Right lung (tissue), 5 donors: ENCODE results near the gene CELSR3. TPM values are rescaled to one million over a fixed set of nuclear protein-coding genes. Genes with fewer than 3 reads are reported as not detected.

Experiments used
- DNase-seq, 2 donors: peaks; one replicate each; pipeline ENCODE4 v3.0.0-alpha.2; 2013
- polyA plus RNA-seq, 5 donors: library from polyadenylated mRNA; unstranded; fragments of 120-200 nt; gene quantifications; one replicate each; pipeline versions ENCODE4 v1.2.1 to v1.2.3, GENCODE V29; 2013; ENCODE audit warnings: inconsistent platforms in 1 of 5, low replicate concordance in 1 of 5; ENCODE audit not compliant: insufficient read length in 5 of 5, insufficient read depth in 1 of 5

Gene CELSR3
- polyA plus RNA-seq, 5 donors: 0.56 to 1.5 (median 0.99) TPM

DNA sequence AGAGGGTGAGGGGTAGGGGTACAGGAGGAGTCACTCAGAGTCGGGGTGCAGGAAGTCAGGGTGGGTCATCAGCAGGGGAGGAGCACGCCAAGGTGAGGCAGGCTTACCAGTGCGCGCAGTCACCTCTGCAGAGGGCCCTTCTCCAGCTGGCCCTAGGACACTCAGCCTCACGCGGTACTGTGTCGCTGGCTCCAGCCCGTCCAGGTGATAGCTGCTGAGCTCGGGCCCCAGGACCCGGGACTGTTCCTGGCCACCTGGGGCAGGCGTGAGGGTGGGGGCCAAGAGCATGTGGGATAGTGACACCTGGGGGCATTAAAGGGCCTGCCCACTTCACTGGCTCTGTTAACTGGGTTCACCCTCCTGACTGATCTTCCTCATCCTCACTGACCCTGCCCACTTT, 75.0 kb downstream of the CELSR3 start:
- no peak for DNase-seq

Other genes with a start within 250 kb of the CELSR3 start
- gene PLXNB1, start 232.8 kb downstream of the CELSR3 start, polyA plus RNA-seq: 100 to 1,000 TPM in 3 of 5 donors, 10 to 100 TPM in 2; 77.3 to 119 (median 107) TPM
- 10 to 100 TPM; 14.3 to 16.4 (median 14.7) TPM for gene CCDC51, start 222.8 kb downstream of the CELSR3 start, polyA plus RNA-seq
- 100 to 1,000 TPM; 254 to 310 (median 266) TPM for gene TMA7, start 222.6 kb downstream of the CELSR3 start, polyA plus RNA-seq
- 10 to 100 TPM; 10.7 to 14.0 (median 12.8) TPM for gene ATRIP, start 216.1 kb downstream of the CELSR3 start, polyA plus RNA-seq
- 100 to 1,000 TPM in 3 of 5 donors, 10 to 100 TPM in 2; 88.9 to 126 (median 102) TPM for gene SHISA5, start 158.7 kb downstream of the CELSR3 start, polyA plus RNA-seq
- gene PFKFB4, start 106.1 kb downstream of the CELSR3 start, polyA plus RNA-seq: 10 to 100 TPM in 1 of 5 donors, 1 to 10 TPM in 4; 5.5 to 10.9 (median 7.5) TPM
- under 1 TPM in 3 of 5 donors, not detected in 2; 0.17 to 0.33 (median 0.22) TPM for gene UCN2, start 99.1 kb downstream of the CELSR3 start, polyA plus RNA-seq
- gene COL7A1, start 67.6 kb downstream of the CELSR3 start, polyA plus RNA-seq: 10 to 100 TPM in 2 of 5 donors, 1 to 10 TPM in 3; 4.4 to 12.9 (median 9.3) TPM
- gene UQCRC1, start 53.2 kb downstream of the CELSR3 start, polyA plus RNA-seq: 100 to 1,000 TPM; 141 to 169 (median 147) TPM
- gene TMEM89, start 41.1 kb downstream of the CELSR3 start, polyA plus RNA-seq: under 1 TPM in 1 of 5 donors, not detected in 4; 0.24 TPM
- gene SLC26A6, start 27.4 kb downstream of the CELSR3 start, polyA plus RNA-seq: 10 to 100 TPM; 11.5 to 17.7 (median 16.7) TPM
- 10 to 100 TPM; 13.0 to 21.2 (median 18.4) TPM for gene NCKIPSD, start 23.0 kb upstream of the CELSR3 start, polyA plus RNA-seq
- 100 to 1,000 TPM; 204 to 224 (median 221) TPM for gene IP6K2, start 54.3 kb upstream of the CELSR3 start, polyA plus RNA-seq
- 10 to 100 TPM; 25.7 to 36.9 (median 32.5) TPM for gene PRKAR2A, start 185.0 kb upstream of the CELSR3 start, polyA plus RNA-seq
- 10 to 100 TPM; 12.3 to 14.6 (median 13.1) TPM for gene SLC25A20, start 236.0 kb upstream of the CELSR3 start, polyA plus RNA-seq